HG02938 (cell line): ENCODE data around the gene WDR86.

Source experiments
- ATAC-seq: cut with Tn5 transposase; IDR thresholded peaks from one replicate; pipeline ENCODE4 v1.9.1; 2021; ENCODE audit warnings: mild to moderate bottlenecking, moderate library complexity; ENCODE audit not compliant: unreplicated experiment

WDR86 gene

DNA sequence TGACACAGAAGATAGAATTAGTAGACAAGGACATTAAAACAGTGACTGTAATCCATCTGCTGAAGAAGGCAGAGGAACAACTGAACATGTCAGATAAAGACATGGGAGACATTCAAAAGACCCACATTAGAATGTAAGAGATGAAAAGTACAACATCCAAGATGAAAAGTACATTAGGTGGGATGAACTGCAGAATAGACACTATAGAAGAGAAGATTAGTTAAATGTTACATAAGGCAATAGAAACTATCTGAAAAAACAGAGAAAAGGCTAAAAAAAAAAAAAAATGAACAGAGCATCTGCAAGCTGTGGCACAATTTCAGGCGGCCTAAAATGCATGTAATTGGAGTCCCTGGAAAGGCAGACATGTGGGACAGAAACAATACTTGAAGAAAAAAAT lies 46.7 kb downstream of the WDR86 start:
- no peak for ATAC-seq

DNA sequence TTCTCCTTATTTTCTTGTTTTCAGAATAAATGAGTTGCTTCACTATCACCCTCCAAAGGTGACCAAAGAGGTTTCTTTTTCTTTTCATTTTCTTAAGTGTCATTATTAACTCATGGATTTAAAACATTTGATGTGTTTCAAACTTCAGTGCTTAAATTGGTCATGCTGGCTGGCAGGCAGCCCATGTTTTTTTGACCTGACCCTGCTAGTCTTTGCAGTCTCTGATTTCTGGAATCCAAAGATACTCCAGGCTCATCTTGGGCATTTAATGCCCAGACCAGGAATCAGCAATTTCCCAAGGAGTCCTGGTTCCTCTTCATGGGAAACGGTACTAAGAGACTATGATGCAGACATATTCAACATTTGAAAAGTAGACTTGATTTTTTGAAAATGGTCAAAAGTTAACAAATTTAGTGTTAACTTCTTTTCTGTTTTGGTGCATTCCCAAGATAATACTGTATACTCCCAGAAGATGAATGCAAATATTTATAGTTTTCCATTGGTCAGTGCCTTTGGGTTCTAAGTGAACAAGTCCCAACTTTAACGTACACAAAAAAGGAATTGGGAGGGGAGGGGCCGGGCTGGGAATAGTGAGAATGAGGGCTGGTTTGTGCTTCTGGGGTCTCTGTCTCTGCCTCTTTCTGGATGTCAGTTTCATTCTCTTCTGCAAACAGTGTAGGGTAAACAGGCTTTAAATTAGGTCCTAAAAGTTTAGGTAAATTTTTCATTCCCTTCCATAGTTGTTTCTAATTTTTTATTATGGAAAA lies 48.5 kb downstream of the WDR86 start:
- ATAC-seq, result no peak

DNA sequence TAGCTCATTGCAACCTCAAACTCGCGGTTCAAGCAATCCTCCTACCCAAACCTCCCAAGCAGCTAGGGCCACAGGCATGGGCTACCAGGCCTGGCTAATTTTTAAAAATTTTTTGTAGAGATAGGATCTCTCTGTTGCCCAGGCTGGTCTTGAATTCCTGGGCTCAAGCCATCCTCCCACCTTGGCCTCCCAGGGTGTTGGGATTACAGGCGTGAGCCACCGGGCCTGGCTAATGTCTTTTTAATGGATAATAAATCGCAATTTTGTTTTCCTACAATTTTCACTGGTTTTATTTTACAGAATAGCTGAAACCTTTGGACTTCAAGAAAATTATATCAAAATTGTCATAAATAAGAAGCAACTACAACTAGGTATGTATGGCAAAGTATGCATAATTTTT lies 57.3 kb downstream of the WDR86 start:
- no peak for ATAC-seq

GRCh38 chr7:151351967-151352366 lies 57.9 kb downstream of the WDR86 start:
- ATAC-seq, result peak; percentile 31

GRCh38 chr7:151351027-151351426 lies 58.8 kb downstream of the WDR86 start:
- no peak for ATAC-seq

DNA sequence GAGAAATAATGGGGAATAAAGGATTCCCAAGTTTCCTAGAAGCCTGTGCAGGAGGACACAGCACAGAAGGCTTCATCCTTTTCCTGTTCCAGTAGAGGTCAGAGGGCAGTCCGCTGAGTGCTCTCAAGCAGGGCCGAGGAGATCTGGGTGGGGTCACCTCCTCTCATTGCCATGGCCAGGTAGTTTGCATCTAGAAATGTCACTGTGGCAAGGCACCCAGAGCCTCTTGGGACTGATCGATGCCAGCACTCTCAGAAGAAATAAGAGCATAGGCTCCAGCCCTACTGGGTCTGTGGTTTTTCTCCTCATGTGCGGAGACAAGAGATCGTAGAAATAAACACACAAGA lies 60.4 kb downstream of the WDR86 start:
- ATAC-seq, result peak; percentile 40

DNA sequence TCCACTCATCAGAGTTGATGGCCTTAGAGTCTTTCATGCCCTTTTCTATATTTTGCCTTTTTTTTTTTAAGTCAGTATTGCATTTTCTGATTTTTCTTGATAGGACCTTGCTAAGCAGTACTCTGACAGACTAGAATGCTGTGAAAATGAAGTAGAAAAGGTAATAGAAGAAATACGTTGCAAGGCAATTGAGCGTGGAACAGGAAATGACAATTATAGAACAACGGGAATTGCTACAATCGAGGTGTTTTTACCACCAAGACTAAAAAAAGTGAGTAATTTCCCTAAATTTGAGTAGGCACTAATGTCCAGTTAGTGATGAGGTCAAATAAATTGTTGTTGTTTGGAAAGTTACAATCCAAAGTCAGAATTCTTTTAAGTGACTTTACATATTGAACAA lies 60.9 kb downstream of the WDR86 start:
- no peak for ATAC-seq

DNA sequence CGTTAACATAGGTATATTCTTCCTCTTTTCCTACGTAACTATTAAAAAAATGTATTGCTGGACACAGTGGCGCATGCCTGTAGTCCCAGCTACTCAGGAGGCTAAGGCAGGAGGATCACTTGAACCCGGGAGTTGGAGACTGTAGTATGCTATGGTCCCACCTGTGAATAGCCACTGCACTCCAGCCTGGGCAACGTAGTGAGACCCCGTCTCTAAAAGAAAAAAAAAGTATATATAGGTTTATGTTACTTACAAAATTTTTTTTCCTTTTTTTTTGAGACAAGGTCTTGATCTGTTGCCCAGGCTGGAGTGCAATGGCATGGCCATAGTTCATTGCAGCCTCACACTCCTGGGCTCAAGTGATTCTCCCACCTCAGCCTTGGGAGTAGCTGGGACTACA lies 62.6 kb downstream of the WDR86 start:
- no peak for ATAC-seq

- no peak for ATAC-seq
Measured at GRCh38 chr7:151346470-151346769, 63.4 kb downstream of the WDR86 start.

DNA sequence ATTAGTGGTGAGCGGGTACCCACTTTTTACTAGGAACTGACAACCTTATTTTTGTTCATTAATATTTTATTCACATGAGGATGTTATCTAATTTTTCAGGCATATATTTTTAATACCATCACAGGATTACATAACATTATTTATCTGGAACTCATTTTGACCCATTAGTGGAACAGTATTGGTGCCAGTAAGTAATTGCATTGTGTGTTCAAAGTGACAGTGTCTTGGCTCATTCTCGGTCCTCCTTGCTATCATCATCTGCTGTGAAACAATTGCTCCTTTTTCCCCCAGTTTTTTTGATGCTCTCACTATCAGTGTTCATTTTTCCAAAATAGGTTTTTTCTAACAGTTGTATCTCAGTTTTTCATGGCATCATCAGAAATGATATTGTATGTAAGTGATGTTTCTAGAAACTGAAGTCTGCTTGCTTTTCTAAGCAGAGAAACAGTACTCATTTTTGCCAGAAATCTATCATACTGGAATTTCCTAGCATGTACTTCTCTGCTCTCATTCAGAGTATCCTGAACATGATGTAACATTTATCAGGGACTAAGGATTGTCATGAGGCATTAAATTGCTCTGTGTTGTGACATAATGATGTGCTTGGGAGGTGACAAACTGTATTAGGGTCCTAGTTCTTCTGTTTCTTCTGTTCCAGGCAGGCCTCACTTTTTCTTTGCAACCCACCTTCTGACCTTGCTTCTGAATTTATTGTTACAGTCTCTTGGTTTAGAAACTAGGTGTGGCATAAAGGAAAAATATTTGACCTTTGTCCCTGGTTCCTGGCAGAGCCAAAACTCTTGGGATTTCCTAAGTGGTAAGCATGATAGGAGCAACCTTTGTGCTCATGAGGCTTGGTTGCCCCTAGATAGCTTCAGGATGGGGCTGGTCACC lies 64.0 kb downstream of the WDR86 start:
- no peak for ATAC-seq

GRCh38 chr7:151343516-151343915 lies 66.3 kb downstream of the WDR86 start:
- no peak for ATAC-seq

GRCh38 chr7:151342811-151343210 lies 67.0 kb downstream of the WDR86 start:
- ATAC-seq, result no peak

DNA sequence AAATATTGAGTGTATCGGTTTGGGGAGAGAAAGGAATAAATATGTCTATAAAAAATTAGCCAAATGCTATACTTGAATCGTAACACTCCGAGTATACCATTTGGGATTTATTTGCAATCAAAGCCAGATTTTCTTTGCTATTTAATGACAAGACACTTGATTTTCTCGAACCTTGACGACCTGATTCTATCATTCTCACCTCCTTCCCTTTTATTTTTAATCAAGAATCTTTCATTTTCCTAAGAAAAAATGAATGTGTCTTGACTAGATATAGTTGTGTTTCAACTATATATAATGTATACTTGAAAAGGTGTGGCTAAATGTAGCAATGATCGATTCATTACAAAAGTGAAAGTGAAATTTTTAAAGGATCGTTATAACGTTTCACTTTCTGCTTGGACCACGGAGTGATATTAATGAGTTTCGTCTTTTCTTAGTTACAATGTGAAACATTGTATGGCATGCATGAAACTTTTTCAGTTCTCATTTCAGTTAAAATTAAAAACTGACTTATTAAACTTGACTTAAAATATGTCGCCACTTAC lies 67.7 kb downstream of the WDR86 start:
- ATAC-seq, result peak; percentile 60

GRCh38 chr7:151341357-151342101 lies 68.3 kb downstream of the WDR86 start, which contains the start of gene NUB1:
TSS of gene NUB1 (plus strand) at chr7:151341812. CDS start at chr7:151345350, 3,538 bp downstream.
- peak; percentile 58 for ATAC-seq

DNA sequence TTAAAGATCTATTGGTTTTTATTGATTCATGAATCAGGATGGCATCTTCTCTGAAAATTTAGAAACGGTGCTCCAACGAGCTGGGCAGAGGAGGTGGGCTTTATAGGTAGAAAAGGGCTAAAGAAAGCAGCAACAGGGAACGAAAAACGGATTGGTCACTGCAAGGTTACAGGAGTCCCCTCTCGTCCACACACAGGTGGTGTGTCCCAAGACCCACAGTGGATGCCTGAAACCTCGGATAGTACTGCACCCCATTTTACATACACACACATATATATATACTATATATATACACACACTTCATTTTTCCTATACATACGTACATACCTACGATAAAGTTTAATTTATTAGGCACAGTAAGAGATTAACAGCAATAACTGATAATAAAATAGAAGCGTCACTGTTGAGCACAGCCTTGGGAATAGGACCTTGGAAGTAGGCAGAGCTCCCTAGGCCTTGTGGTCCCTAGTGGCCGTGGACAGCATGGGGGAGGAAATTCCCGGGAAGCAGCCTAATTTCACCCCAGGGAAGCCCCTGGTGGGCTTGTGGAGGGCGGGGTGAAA lies 69.0 kb downstream of the WDR86 start:
- no peak for ATAC-seq

DNA sequence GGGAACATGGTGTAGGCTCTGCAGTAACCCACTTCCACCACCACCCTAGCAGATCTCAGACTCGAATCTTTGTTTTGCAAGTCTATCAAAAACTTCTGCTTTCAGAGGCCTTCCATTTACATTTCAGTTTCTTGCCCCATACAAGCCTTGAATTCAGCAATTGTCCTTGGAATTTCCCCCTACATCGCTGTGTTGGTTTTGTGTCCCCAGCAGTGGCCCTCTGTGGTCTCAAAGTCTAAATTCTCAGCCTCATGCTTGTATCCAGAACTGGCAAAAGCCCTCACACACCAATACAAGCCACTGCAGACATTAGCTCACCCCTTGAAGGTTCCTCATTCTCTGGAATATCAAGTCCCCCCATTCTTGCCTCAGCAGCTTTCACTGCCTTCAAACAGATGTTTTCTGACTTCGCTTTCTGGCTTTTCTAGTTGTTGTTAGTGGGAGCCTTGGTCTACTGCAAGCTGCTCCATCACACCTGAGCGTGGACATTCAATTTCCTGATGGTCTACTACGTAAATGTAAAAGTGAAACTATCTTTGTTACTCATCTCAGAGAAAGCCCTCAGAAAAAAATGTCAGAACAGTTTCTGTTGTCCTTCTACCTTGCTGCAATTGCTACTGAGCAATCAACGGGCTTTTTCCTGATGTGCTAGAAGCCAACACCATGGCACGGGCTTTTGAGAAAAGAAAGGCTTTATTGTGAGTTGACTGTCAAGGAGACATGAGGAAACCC lies 70.0 kb downstream of the WDR86 start:
- ATAC-seq, result peak; percentile 48

DNA sequence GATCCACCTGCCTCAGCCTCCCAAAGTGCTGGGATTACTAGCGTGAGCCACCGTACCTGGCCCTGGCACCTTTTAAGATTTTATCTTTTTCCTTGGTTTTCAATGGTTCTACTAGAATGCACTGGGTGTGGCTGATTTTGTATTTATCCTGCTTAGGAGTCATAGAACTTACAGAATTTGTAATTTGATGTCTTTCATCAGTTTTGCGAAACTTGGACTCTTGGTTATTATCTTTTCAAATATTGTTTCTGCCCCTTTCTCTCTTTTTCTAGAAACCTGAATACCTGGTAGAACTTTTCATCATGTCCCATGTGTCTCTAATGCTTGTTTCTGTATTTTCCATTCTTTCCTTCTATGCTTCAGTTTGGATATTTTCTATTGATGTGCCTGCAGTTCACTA lies 71.0 kb downstream of the WDR86 start:
- ATAC-seq, result no peak

DNA sequence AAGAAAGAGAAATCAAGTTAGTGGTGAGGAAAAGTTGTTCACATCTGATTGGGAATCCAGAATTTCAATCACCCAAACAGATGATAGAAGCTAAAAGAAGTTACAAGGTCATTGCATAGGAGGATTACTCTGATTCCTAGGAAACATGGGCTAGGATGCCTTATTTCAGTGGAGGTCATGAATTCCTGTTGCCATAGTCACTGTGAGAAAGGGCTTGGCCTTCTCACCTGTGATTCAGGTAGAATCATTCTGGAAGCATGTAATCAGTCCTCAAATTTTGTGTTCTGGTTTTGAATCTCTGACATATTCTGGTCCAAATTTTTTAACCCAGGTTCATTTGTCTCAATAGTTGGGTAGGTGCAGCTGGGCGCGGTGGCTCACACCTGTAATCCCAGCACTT lies 72.5 kb downstream of the WDR86 start:
- ATAC-seq, result no peak

- no peak for ATAC-seq
Measured at GRCh38 chr7:151336027-151336708, 73.7 kb downstream of the WDR86 start.

DNA sequence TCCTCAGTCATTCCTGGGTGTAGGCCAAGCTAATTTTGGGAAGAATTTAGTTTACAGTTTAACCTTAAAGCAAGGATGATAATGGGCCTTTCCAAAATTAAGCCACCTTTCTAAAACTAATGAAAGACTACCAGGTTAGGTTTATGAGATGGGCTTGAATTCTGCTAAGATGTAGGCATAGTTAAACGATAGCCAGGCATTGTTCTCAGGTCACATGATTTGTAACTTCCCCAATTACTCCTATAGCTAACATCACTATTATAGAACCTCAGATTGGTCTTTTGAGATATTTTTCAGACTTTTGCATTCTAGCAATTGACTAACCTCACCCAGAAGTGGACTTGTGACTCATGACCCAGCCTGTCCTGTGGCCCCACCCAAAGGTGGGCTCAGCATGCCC lies 75.2 kb downstream of the WDR86 start:
- no peak for ATAC-seq
